NCI-H2196 (cell line): ENCODE data around the gene LBHD2.
"Not testable (repeated sequence)": the region's sequence is repeated elsewhere in the genome, so short reads cannot be mapped to it uniquely, and the experiment has no call there.

Source experiments
- DNase-seq: peaks from one replicate; lab custom pipeline; 2025; ENCODE audit not compliant: unreplicated experiment; lab: John Stamatoyannopoulos, UW

The LBHD2 gene

GRCh38 chr14:103118018-103118662, 34.1 kb downstream of the LBHD2 start:
- no peak for DNase-seq

GRCh38 chr14:103118663-103119404, 34.8 kb downstream of the LBHD2 start:
- DNase-seq, result no peak

- DNase-seq, result not testable (repeated sequence)
Measured at GRCh38 chr14:103119527-103119926, 35.5 kb downstream of the LBHD2 start.

DNA sequence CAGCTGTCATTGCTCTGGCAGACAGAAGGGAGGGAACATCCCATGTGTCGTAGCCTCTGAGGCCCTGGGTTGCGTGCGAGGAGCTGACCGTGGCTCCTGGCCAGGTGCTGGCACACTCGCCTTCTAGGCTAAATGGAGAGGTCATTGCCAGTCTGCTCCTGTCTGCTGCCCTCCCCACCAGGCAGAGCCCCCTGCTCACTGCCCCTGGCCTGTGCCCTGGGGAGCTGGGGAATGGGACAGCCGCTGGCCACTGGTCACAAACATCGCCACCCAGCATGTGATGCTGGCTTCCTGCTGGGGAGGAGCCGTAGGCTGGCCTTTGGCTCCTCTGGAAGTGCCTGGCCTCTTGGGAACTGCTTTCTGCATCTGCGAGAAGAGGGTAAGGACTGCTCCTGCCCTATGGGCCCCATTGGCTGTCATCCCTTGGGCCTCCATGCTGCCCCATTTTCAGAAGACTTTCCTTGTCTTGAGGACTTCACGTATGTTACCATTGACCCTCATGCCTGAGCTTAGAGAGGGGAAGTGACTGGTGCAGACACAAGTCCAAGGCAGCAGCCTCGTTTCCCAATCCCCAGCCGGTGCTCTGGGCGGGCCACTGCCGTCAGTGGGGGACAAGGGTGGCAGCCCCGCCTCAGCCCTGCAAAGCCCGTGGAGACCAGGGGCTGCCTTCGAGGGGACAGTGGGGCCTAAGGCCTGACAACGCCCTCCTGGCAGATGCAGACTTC, 37.3 kb downstream of the LBHD2 start:
- DNase-seq, result no peak

GRCh38 chr14:103121846-103122584, 38.0 kb downstream of the LBHD2 start:
- peak; percentile 75 for DNase-seq

DNA sequence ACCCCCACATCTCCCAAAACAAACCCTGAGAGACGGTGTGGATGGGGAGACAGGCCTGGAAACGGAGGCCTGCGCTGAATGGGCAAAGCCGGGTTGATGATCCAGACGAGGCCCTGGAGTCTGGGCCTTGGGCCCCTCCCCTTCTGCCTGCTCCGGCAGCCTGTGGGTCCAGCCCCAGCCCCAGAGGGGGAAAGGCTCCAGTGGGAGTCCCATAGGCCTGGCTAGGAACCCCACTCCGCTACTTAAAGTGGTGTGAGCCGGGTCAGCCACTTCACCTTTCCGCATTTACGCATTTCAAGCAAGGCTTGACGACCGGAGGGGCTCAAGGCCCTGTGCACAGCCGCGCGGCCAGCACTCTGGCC, 38.6 kb downstream of the LBHD2 start:
- no peak for DNase-seq

DNA sequence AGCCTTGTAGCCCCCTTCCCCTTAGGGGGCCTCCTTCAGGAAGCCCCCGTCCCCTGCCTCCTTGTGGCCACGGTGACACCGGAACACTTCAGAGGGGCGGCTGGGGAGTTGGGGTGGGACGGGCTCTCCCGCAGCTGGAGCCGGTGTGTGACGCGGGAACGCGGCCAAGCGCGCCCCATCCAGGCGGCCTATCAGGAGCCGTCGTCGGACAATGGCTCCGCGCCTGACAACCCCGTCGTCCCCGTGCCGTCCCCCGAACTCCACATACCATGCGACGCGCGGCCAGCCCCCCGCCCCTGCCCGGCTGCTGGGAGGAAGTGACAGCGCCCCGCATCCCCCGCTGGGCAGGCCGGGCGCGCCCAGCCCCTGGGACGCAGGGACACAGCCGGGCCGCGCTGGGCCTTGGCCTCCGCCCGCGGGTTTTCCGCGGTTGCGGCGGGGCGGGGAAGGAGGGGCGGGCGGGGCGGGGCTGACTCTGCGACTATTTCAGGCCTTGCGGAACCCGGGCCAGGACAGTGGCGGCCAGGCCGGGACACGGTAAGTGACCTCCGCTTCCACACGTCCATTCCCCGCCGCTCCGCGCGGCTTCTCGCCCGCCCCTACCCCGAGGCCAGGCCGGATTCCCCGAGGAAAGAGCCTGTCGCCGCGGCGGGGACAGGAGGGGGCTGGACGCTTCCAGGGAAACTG, 39.1 kb downstream of the LBHD2 start, which contains the start of gene TNFAIP2:
Gene TNFAIP2 (plus strand): TSS at position 515 of the 687 bp plus-strand sequence. CDS start 2,997 bp downstream, outside the sequence.
- DNase-seq, result peak; percentile 37

DNA sequence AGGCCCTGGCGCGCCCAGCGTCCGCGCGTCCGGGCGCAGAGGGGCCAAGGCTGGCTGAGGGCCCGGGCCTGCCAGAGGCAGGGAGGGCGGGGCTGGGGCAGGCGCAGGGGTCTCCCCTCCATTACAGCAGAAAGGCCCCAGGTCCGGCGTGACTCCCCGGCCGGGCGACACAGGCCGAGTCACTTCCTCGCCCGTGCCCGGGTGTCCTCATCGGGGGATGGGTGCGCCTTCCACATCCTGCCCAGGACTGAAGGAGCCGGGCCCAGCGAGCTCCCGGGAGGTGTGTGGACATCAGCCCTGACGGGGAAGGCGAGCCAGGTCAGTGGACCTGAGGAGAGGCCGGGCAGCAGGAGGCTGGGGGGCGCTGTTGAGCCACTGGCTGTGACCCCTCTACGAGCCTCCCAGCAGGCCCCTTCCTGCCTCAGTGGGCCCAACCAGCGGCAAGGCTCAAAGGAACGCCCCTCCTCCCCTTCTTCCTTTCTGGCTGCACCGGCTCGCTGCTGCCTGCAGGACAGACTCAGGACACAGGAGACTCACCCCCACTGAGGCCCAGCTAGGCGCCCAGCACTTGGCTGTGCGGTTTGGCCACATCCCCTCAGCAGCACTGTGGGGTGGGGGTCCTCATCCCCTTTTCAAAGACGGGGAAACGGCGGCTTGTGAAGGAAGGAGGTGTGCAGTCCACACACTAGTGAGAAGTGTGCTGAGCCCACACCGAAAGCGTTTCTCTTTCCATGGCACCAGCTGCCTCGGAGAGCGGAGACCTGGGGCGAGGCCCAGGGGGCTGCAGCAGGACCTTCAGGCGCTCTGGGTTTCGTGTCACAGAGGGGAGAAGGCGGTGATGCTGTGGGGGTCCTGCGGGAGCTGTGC, 39.9 kb downstream of the LBHD2 start:
- no peak for DNase-seq

DNA sequence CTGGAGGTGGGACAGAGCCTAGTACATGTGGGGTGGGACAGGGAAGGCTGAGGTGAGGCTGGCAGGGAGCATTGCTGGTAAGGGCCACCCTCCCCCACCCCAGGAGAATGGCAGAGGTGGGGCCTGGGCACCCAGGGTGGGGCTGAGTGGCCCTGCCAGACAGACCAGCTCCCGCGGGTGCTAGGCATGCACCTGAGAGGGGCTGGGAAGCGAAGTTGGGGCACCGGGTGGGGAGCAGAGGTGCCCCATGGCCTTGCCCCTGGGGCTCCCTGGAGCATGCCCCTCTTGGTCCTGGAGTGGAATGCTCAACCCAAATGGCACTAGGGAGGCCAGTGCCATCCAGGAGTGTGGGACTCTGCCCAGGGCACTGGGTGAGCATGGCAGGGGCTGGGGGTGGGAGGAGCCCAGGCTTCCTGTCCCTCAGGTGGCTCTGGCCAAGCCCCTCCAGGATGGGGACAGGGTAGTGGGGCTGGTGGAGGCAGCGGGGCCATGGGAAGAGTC, 40.5 kb downstream of the LBHD2 start:
- DNase-seq, result no peak

DNA sequence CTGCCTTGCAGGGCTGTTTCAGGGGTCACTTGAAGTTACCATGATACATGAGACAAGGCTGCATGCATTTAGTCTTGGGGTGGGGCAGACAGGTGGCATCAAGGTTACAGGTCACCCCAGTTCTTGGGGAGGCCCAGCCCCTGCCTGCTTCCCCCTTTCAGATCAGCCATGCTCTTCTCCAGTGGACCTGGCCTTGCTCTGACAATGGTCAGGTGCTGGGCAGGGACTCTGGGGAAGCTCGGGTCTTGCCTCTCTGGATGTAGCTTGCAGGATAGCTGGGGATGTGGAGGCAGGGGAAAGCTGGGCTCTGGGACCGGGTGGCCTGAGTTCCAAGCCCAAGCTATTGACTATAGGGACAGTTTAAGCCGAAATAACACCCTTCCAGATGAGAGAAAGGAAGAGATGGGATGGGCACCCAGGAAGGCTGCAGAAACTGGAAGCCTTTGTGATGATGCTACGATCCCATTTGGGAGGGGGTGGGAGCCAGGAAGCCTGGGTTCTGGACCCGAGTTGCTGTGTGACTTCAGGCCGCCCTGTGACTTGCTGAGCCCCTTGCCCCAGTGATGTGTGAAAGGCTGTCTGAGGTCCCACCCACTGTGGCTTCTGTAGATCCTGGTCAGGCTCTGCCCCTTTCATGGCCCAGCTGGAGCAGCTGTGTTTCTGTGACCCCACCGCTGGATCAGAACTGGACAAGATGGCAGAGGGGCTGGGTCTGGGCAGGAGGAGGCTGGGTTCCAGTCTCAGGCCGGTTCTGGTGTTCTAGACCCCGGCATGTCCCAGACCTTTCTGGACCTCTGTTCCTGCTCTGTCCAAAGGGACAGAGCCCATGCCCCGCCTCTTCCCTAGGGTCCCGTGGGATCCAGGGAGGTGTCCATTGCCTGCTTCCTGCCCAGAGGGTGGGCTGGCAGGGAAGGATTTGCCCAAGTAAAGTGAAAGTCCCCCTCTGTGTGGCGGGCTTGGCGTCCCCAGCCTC, 41.4 kb downstream of the LBHD2 start:
- DNase-seq, result no peak

DNA sequence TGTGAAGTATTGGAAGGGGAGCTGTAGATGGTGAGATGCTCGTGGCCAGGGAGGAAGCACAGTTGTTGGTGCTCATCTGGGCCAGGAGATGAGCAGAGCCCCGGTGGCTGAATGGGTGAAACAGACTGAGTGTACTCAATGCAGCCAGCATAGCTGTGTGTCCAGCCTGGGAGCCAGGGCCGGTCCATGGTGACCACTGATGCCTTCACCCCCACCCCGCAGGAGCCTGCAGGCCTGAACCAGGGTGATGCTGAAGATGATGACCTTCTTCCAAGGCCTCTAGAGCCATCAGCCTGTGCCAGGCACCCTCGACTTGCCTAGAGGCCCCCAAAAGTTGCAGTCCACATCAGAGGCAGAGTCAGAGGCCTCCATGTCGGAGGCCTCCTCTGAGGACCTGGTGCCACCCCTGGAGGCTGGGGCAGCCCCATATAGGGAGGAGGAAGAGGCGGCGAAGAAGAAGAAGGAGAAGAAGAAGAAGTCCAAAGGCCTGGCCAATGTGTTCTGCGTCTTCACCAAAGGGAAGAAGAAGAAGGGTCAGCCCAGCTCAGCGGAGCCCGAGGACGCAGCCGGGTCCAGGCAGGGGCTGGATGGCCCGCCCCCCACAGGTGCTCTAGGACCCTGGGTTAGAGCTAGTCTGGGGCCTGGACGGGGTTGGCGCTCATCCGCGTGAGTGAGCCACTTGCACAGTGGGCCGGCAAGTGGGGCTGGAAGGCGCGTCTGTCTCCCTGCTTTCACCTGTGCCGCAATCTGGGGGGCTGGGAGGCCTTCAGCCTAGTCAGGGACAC, 42.3 kb downstream of the LBHD2 start:
- no peak for DNase-seq

DNA sequence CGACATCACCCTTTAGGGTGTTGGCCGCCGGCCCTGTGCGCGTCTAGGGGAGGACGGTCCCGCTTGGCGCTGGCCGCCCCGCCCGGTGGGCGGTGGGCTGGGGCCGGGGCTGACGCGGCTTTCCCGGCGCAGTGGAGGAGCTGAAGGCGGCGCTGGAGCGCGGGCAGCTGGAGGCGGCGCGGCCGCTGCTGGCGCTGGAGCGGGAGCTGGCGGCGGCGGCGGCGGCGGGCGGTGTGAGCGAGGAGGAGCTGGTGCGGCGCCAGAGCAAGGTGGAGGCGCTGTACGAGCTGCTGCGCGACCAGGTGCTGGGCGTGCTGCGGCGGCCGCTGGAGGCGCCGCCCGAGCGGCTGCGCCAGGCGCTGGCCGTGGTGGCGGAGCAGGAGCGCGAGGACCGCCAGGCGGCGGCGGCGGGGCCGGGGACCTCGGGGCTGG, 42.9 kb downstream of the LBHD2 start:
- no peak for DNase-seq

GRCh38 chr14:103127356-103127755, 43.3 kb downstream of the LBHD2 start:
- DNase-seq, result no peak

GRCh38 chr14:103127861-103128598, 44.0 kb downstream of the LBHD2 start:
- DNase-seq, result no peak

GRCh38 chr14:103128631-103129300, 44.8 kb downstream of the LBHD2 start:
- DNase-seq, result no peak

DNA sequence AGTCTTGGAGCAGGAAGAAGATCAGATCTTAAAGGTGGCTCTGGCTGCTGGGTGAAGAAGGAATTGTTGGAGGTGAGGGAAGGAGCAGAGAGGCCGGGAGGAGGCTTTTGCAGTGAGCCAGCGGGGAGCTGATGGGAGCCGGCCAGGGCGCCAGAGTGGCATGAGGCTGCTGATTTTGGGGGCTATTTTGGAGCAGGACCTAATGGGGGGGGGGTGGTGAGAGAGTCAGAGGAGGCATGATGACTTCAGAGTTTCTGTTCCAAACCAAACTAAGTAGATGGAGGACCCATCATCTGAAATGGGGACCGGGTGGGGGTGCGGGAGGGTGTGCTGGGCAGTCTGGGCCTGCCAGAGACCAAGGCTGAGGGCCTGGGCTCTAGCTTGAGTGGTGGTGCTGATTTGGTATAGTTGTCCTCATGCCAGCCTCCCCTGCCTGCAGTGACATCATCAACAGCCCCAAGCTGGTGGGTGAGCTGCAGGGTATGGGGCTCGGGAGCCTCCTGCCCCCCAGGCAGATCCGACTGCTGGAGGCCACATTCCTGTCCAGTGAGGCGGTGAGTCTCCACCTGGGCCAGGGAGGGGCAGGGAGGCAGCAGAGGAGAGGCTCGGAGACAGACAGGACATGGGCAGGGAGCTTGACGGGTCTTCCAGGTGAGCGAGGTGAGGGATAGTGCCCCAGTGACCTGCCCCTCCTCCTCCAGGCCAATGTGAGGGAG, 45.4 kb downstream of the LBHD2 start:
- no peak for DNase-seq
